Neural progenitor cell (in vitro differentiated cells): ENCODE measurements around the gene ANKS3. TPM values are rescaled to one million over a fixed set of nuclear protein-coding genes. Genes with fewer than 3 reads are reported as not detected.

Experiments
- DNase-seq: peaks from one replicate; pipeline ENCODE4 v3.0.0-alpha.2; 2016; ENCODE audit warnings: low spot score
- H2AFZ ChIP-seq: fragments of 200-600 bp; sonication (generic); replicated peaks from 2 replicates; pipeline ENCODE4 v1.6.1; 2016; ENCODE audit warnings: antibody characterized with exemption
- H3F3A ChIP-seq: fragments of 200-600 bp; sonication (generic); 2 replicates; pipeline ENCODE4 v1.6.1; 2016; ENCODE audit warnings: antibody characterized with exemption, low read depth
- H3K27ac ChIP-seq: fragments of 200-600 bp; sonication (generic); 2 replicates; pipeline ENCODE4 v1.5.1; 2016; ENCODE audit warnings: mild to moderate bottlenecking
- H3K27me3 ChIP-seq: fragments of 200-600 bp; sonication (generic); 2 replicates; pipeline ENCODE4 v1.6.1; 2016; ENCODE audit warnings: mild to moderate bottlenecking, moderate library complexity
- H3K36me3 ChIP-seq: fragments of 200-600 bp; sonication (generic); 2 replicates; pipeline ENCODE4 v1.5.1; 2016
- H3K4me1 ChIP-seq: fragments of 200-600 bp; sonication (generic); 2 replicates; pipeline ENCODE4 v1.6.1; 2016; ENCODE audit warnings: mixed run types
- H3K4me2 ChIP-seq: fragments of 200-600 bp; sonication (generic); 2 replicates; pipeline ENCODE4 v1.6.1; 2016
- H3K4me3 ChIP-seq: fragments of 200-600 bp; sonication (generic); 2 replicates; pipeline ENCODE4 v1.5.1; 2016
- H3K79me2 ChIP-seq: fragments of 200-600 bp; sonication (generic); 2 replicates; pipeline ENCODE4 v1.6.1; 2016; ENCODE audit warnings: low read depth
- H3K9ac ChIP-seq: fragments of 200-600 bp; sonication (generic); 2 replicates; pipeline ENCODE4 v1.6.1; 2016
- H3K9me3 ChIP-seq: fragments of 200-600 bp; sonication (generic); 2 replicates; pipeline ENCODE4 v1.5.1; 2016; ENCODE audit warnings: low read depth
- H4K20me1 ChIP-seq: fragments of 200-600 bp; sonication (generic); 2 replicates; pipeline ENCODE4 v1.6.1; 2016; ENCODE audit warnings: low read depth
- H3K27ac Mint-ChIP-seq: 3 replicates; pipeline ENCODE4 v1.8.0; 2021; ENCODE audit warnings: mixed read lengths
- H3K27me3 Mint-ChIP-seq: 2 replicates; pipeline ENCODE4 v1.8.0; 2022; ENCODE audit warnings: low read depth, mild to moderate bottlenecking, inconsistent platforms, moderate library complexity, mixed read lengths; ENCODE audit not compliant: insufficient read depth
- H3K36me3 Mint-ChIP-seq: 3 replicates; pipeline ENCODE4 v1.8.0; 2021; ENCODE audit warnings: mixed read lengths
- H3K4me1 Mint-ChIP-seq: 3 replicates; pipeline ENCODE4 v1.8.0; 2021; ENCODE audit warnings: mixed read lengths
- H3K4me3 Mint-ChIP-seq: 3 replicates; pipeline ENCODE4 v1.8.0; 2021; ENCODE audit warnings: mild to moderate bottlenecking, moderate library complexity, mixed read lengths
- H3K9me3 Mint-ChIP-seq: 3 replicates; pipeline ENCODE4 v1.8.0; 2020; ENCODE audit warnings: mixed read lengths
- EZH2 ChIP-seq: fragments of 200-600 bp; sonication (generic); IDR thresholded peaks from 2 replicates; pipeline ENCODE4 v1.6.1; 2017; ENCODE audit warnings: antibody characterized with exemption, mild to moderate bottlenecking, moderate library complexity
- EZH2phosphoT487 ChIP-seq: fragments of 200-600 bp; sonication (generic); IDR thresholded peaks from 2 replicates; pipeline ENCODE4 v1.6.1; 2017; ENCODE audit warnings: antibody characterized with exemption
- total RNA-seq: library from RNA; depleted of rRNA; stranded (reverse); fragments of >200 nt; gene quantifications from 2 replicates; pipeline ENCODE4 v1.2.3, GENCODE V29; 2015; ENCODE audit warnings: low replicate concordance
- TF ChIP-seq, protein P1 (sequence below): fragments of 200-600 bp; sonication (generic); IDR thresholded peaks from 2 replicates; pipeline ENCODE4 v1.5.1; 2017; ENCODE audit warnings: antibody characterized with exemption, mild to moderate bottlenecking

Gene ANKS3
- total RNA-seq, 1 donor from 2014 or later, result 20.6 TPM

DNA sequence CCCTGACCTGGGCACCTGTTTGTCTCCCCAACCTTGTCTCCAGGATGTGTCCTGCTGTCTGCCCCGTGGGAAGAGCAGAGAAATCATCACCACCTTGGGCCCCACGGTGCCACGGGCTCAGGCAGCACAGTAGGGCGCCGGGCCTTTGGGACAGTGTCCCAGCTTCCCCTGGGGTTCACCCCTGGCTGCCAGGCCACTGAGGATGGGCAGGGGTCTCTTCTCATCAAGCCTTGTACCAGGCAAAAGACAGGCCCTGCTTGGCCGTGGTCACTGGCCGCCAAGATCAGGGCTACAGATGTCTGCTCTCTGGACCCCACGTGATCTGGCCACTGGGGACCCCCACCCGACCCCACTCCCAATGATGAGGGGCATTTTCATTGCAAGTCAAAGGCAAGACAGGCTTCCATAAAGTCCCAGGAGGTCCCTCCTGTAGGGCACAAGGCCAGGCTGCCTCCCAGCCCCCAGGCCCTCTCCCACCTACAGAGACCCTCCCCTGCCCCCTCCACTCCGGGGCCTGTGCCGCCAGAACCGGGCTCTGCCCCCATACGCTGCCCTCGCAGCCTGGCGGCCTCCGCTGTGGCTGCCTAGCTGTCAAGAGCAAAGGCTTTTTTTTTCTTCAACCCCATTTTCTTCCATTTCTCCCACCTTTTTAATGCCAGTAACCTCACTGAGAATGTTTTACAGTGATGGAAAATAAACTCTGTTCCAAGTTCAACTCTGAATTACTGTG is 14.8 kb upstream of the ANKS3 start:
- Histone ChIP-seq H3K9ac (no peak overlapping the region), H3F3A (peaks cover 30% of the 10 kb centered on the region), H4K20me1 (no peaks in the 10 kb centered on the region), H3K79me2 (no peaks in the 10 kb centered on the region), H3K27me3 (no peaks in the 10 kb centered on the region), H3K4me3 (no peak overlapping the region), H3K9me3 (no peaks in the 10 kb centered on the region), H3K4me2 (no peak overlapping the region), H3K36me3 (no peaks in the 10 kb centered on the region), H3K27ac (peak overlapping the region; percentile 50), H3K4me1 (peaks cover 20% of the 10 kb centered on the region), H2AFZ (no peak overlapping the region)
- peak overlapping the region; percentile 24 for H3K4me3 Mint-ChIP-seq
- no peak overlapping the region for H3K27ac Mint-ChIP-seq
- TF ChIP-seq, protein P1, sequence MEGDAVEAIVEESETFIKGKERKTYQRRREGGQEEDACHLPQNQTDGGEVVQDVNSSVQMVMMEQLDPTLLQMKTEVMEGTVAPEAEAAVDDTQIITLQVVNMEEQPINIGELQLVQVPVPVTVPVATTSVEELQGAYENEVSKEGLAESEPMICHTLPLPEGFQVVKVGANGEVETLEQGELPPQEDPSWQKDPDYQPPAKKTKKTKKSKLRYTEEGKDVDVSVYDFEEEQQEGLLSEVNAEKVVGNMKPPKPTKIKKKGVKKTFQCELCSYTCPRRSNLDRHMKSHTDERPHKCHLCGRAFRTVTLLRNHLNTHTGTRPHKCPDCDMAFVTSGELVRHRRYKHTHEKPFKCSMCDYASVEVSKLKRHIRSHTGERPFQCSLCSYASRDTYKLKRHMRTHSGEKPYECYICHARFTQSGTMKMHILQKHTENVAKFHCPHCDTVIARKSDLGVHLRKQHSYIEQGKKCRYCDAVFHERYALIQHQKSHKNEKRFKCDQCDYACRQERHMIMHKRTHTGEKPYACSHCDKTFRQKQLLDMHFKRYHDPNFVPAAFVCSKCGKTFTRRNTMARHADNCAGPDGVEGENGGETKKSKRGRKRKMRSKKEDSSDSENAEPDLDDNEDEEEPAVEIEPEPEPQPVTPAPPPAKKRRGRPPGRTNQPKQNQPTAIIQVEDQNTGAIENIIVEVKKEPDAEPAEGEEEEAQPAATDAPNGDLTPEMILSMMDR, result no peak
- TF ChIP-seq EZH2, result no peak
- no peak for TF ChIP-seq EZH2phosphoT487
- no peaks in the 10 kb centered on the region for H3K9me3 Mint-ChIP-seq
- no peak for DNase-seq
- H3K27me3 Mint-ChIP-seq, result peaks cover 6% of the 10 kb centered on the region
- H3K4me1 Mint-ChIP-seq, result peaks cover 2% of the 10 kb centered on the region
- peaks cover 3% of the 10 kb centered on the region for H3K36me3 Mint-ChIP-seq

GRCh38 chr16:4747906-4748681 is 14.0 kb upstream of the ANKS3 start:
- peaks cover 5% of the 10 kb centered on the region for H3K4me1 Mint-ChIP-seq

GRCh38 chr16:4746991-4747574 is 13.0 kb upstream of the ANKS3 start:
- peak; percentile 47 for DNase-seq
- Histone ChIP-seq H2AFZ (no peak overlapping the region), H3K4me1 (peaks cover 20% of the 10 kb centered on the region), H3K4me3 (no peak overlapping the region), H4K20me1 (no peaks in the 10 kb centered on the region), H3K9ac (peak overlapping the region; percentile 8), H3K27me3 (no peaks in the 10 kb centered on the region), H3K36me3 (no peaks in the 10 kb centered on the region), H3K4me2 (peak overlapping the region; percentile 8), H3K9me3 (no peaks in the 10 kb centered on the region), H3K79me2 (no peaks in the 10 kb centered on the region), H3K27ac (peak overlapping the region; percentile 77), H3F3A (peaks cover 30% of the 10 kb centered on the region)
- H3K4me1 Mint-ChIP-seq, result peaks cover 5% of the 10 kb centered on the region
- H3K27ac Mint-ChIP-seq, result no peak overlapping the region
- no peaks in the 10 kb centered on the region for H3K36me3 Mint-ChIP-seq
- H3K9me3 Mint-ChIP-seq, result no peaks in the 10 kb centered on the region
- no peak for TF ChIP-seq EZH2phosphoT487
- TF ChIP-seq, protein P1, result no peak
- no peak for TF ChIP-seq EZH2
- no peak overlapping the region for H3K4me3 Mint-ChIP-seq
- peaks cover 8% of the 10 kb centered on the region for H3K27me3 Mint-ChIP-seq

More at GRCh38 chr16:4747906-4748681, 14.0 kb upstream of the ANKS3 start:
- Mint-ChIP-seq H3K27ac (no peak overlapping the region), H3K36me3 (peaks cover under 1% of the 10 kb centered on the region), H3K9me3 (no peaks in the 10 kb centered on the region), H3K27me3 (peaks cover 5% of the 10 kb centered on the region), H3K4me3 (no peak overlapping the region)
- H2AFZ ChIP-seq, result no peak overlapping the region
- H3K9ac ChIP-seq, result no peak overlapping the region
- no peak overlapping the region for H3K4me2 ChIP-seq
- no peak for TF ChIP-seq EZH2phosphoT487
- no peak for TF ChIP-seq EZH2
- TF ChIP-seq, protein P1, result no peak
- H3F3A ChIP-seq, result peaks cover 30% of the 10 kb centered on the region
- H3K36me3 ChIP-seq, result no peaks in the 10 kb centered on the region
- H3K27ac ChIP-seq, result peak overlapping the region; percentile 77
- H3K27me3 ChIP-seq, result no peaks in the 10 kb centered on the region
- DNase-seq, result no peak
- no peak overlapping the region for H3K4me3 ChIP-seq
- no peaks in the 10 kb centered on the region for H4K20me1 ChIP-seq
- peaks cover 20% of the 10 kb centered on the region for H3K4me1 ChIP-seq
- H3K79me2 ChIP-seq, result no peaks in the 10 kb centered on the region
- no peaks in the 10 kb centered on the region for H3K9me3 ChIP-seq
